Urinary bladder (tissue), 4 donors: ENCODE data around the gene SLC23A2. TPM values are rescaled to one million over a fixed set of nuclear protein-coding genes. Genes with fewer than 3 reads are reported as not detected.
A peak's percentile ranks its signal among the peaks of the same experiment; 100 is the strongest.

Experiments
- DNase-seq: peaks from one replicate; pipeline ENCODE4 v3.0.0-alpha.2; 2015; ENCODE audit errors: extremely low spot score
- H3K27ac ChIP-seq: one replicate; pipeline ENCODE4 v1.5.1; 2013; ENCODE audit warnings: low read depth, mild to moderate bottlenecking, moderate library complexity
- H3K36me3 ChIP-seq: one replicate; pipeline ENCODE4 v1.6.1; 2013; ENCODE audit warnings: mild to moderate bottlenecking, moderate library complexity; ENCODE audit not compliant: insufficient read depth
- H3K4me1 ChIP-seq: one replicate; pipeline ENCODE4 v1.6.1; 2013; ENCODE audit warnings: mild to moderate bottlenecking, moderate library complexity; ENCODE audit not compliant: insufficient read depth
- H3K4me3 ChIP-seq: one replicate; pipeline ENCODE4 v1.5.1; 2013; ENCODE audit warnings: low read depth, low read length
- WGBS: extraction: QIAGEN DNeasy Blood & Tissue Kit; methylation state at CpG from one replicate; pipeline ENCODE4 v1.1.7; 2013; 5-methylcytosine and 5-hydroxymethylcytosine counted together
- polyA plus RNA-seq: library from polyadenylated mRNA; stranded (reverse); fragments of 200-250 nt; gene quantifications from one replicate; pipeline ENCODE4 v1.2.3, GENCODE V29; 2013
- total RNA-seq: library from RNA; depleted of rRNA; stranded (reverse); fragments of >200 nt; gene quantifications from one replicate; pipeline ENCODE4 v1.2.3, GENCODE V29; 2014
- donor health status: healthy with polysubstance abuse.
- donor health status: healthy.

SLC23A2 gene
- total and polyA plus RNA-seq, 2 donors, result 17.5 to 22.7 TPM

DNA sequence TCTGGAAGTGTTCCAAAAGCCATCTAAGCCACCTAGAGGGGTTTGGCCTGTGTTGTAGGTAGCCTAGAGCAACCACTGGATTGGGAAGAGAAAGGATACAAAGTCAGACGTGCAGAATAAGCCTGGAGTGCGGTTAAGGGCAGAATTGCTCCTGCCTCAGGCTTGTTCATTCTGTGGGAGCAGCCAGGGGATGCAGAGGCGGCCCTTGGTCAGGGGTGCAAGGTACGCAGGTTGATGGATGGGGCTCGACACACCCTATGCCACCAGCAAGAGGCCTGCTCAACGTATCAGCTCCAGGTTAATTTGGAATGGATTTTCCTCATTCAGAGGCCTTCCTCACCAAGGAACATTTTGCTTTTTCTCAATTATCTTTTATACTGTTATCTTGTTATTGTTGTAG, 129.8 kb downstream of the SLC23A2 start:
- Histone ChIP-seq H3K27ac (no peak overlapping the region), H3K4me3 (no peak overlapping the region), H3K36me3 (no peaks in the 10 kb centered on the region), H3K4me1 (no peaks in the 10 kb centered on the region)
- no peak for DNase-seq
- 92% methylated on average over 6 of the region's 6 CpGs for WGBS

DNA sequence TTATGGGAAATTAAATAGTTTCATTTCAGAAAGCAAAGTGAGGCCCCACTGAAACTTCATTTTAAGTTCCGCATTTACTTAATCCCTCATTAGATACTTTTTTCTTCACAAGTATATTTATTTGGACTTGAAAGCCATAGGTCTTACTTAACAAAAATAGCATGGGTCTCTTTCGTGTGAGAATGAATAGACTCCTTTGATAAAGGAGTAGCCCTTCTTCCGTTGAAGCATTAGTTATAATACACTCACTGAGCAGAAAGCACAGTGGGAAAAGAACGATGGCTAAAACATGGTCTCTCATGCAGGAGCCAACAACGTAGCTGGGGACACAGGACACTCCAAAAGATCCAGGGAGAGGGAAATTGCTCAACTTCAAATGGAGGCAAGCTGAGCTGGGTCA, 130.4 kb downstream of the SLC23A2 start:
- no peaks in the 10 kb centered on the region for H3K36me3 ChIP-seq
- WGBS, result 88% methylated on average over 5 of the region's 5 CpGs
- H3K4me1 ChIP-seq, result no peaks in the 10 kb centered on the region
- H3K4me3 ChIP-seq, result no peak overlapping the region
- DNase-seq, result no peak
- no peak overlapping the region for H3K27ac ChIP-seq

DNA sequence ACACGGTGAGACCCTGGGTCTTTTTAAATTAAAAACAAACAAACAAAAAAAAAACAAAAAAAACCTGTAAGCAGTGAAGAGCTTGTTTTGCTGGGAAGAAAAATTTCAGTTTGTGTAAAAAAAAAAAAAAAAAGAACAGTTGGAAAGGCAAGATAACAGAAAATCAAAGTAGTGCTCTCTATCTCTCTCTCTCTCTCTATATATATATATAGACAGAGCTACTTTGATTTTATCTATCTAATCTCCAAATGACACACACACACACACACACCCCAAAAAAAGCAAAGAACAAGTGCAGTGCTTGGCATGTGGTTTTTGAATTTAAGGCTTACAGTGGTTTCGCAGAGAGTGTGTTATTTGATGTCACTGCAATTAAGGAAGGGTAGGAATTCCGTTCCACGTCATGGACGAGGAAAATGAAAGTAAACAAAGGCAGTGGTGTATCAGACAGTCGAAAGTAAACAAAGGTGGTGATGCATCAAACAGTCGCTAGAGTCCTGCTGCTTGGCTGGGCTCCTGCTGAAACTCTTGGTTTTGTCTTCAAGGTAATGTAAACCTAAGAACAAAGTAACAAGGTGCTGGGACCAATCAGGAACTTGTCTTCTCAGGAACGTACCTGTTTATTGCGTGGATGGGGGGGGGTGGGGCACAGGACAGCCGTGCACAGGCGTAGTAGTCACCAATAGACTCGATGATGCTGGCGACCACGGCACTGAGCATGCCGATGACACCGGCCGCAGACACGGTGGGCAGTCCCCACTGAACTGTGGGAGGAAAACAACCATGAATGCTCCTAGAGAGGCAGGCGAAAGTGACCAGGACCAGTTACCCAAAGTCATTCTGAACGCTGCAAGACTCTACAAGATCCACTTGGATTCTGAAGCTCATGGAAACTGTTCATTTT, 131.8 kb downstream of the SLC23A2 start:
- peak overlapping the region; percentile 71 for H3K27ac ChIP-seq
- peak; percentile 25 for DNase-seq
- WGBS, result 74% methylated on average over 20 of the region's 20 CpGs
- no peak overlapping the region for H3K4me3 ChIP-seq
- no peaks in the 10 kb centered on the region for H3K36me3 ChIP-seq
- no peaks in the 10 kb centered on the region for H3K4me1 ChIP-seq

DNA sequence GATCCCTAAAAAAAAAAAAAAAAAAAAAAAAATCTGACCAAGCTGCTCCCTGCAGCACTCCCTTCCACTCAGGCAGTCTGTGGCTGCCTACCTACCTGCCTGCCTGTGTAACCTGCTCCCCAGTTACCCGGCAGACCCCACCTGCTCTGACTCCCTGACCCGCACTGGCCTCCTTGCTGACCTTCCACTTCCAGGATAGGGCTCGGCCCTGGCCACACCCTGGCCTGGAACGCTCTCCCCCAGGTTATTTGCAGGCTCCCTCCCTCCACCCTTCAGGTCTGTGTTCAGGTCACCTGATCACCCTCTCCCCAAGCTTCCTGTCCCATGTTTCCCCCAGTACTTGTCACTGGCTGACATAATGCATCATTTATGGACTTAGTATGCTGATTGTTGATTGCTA, 134.3 kb downstream of the SLC23A2 start:
- H3K27ac ChIP-seq, result peak overlapping the region; percentile 63
- H3K4me1 ChIP-seq, result no peaks in the 10 kb centered on the region
- H3K4me3 ChIP-seq, result no peak overlapping the region
- peaks cover 1% of the 10 kb centered on the region for H3K36me3 ChIP-seq
- no peak for DNase-seq
- WGBS, result 84% methylated on average over 4 of the region's 4 CpGs

DNA sequence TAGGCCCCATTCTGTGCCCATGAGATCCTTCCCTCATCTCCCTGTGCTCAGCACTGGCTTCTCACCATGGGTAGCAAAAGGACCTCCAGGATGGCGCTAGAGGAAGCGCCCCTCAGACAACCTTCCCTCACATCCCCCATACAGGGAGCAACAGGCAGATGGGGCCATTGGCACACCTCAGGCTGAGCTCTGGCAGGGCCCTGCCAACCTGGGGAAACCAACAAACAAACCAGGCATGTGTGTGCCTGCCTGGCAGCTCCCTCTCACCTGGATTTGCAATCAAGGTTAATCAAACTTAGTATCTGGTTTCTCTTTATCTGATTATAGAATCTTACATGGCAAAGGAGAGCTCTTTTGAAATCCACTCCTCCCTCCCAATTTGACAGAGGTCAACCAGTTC, 134.9 kb downstream of the SLC23A2 start:
- no peak overlapping the region for H3K4me3 ChIP-seq
- no peak overlapping the region for H3K27ac ChIP-seq
- DNase-seq, result no peak
- 95% methylated on average over 2 of the region's 2 CpGs for WGBS
- H3K36me3 ChIP-seq, result peaks cover 2% of the 10 kb centered on the region
- H3K4me1 ChIP-seq, result no peaks in the 10 kb centered on the region

DNA sequence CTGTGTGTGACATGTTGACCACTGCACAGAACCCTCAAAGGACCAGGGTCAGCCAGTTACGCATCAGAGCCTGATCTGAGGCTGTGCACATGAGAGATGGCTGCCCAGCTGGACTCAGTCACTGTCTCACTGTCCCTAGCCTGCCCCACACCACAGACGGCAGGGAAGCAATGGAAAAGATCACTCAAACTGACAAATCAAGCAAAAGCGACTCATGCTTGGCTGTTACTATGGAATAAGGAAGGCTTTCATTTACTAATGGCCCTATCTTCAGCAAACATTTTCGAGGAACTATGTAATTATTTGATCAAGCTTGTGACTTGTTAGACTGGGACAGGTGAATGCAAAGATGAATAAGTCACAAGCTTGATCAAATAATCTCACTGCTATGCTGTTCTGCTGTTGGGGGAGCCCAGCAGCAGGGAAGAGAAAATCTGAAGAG, 137.0 kb downstream of the SLC23A2 start:
- WGBS, result 73% methylated on average over 4 of the region's 4 CpGs
- Histone ChIP-seq H3K4me3 (no peak overlapping the region), H3K27ac (no peak overlapping the region), H3K4me1 (no peaks in the 10 kb centered on the region), H3K36me3 (peaks cover 2% of the 10 kb centered on the region)
- DNase-seq, result no peak

DNA sequence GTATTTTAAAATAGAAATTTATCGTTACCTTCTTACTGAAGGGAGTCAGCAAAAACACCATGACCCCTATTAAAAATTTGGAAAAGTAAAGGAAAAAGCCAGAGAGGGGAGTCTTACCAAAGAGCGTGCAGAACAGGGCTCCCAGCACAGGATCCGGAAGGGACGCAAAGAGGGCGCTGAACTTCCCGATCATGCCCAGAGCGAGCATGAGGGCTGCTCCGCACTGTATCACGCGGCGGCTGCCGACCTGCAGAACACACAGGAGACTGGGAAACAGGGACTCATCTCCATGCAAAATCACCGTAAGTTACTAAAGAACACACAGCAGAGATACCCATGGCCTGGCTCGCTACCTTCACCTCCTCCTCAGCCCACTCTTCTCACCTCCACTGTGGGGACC, 138.6 kb downstream of the SLC23A2 start:
- Histone ChIP-seq H3K4me3 (no peak overlapping the region), H3K36me3 (peaks cover 4% of the 10 kb centered on the region), H3K27ac (no peak overlapping the region), H3K4me1 (no peaks in the 10 kb centered on the region)
- 94% methylated on average over 14 of the region's 14 CpGs for WGBS
- DNase-seq, result no peak

DNA sequence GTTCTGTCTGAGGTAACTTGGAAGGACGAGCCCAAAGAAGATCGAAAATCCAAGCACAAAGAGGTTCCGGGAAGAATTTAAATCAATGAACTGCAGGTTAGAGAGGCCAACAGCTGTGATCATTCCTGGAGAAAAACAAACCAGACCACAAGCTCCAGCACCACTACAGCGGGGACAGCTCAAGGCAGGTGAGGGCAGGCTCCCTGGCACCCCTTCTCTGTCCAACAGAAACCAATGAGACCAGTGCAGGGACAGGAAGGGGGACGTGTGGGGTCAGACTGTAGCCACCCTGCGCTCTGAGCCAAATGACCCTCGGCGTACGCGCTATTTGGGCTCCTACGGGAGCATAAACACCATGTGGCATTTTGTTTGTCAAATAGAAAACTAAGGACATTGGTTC, 139.3 kb downstream of the SLC23A2 start:
- Histone ChIP-seq H3K4me3 (no peak overlapping the region), H3K4me1 (no peaks in the 10 kb centered on the region), H3K27ac (no peak overlapping the region), H3K36me3 (peaks cover 4% of the 10 kb centered on the region)
- WGBS, result 94% methylated on average over 11 of the region's 11 CpGs
- no peak for DNase-seq

DNA sequence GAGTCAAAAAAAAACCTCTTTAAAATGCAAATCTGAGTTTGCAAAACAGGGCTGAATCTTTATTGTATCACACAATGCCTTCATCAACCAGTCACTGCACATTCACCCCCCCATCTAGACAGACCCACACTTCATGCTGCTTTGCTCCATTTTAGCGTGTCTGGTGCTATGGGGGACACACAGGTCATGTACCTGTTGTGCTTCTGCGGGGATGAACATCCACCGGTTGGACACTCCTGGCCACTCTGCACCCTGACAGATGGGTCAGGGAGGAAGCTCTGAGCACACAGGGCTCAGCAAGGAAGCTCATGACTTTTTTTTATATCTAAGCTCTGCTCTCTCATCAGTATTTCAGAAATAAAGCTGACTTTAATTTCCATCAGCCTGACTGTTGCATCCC, 143.3 kb downstream of the SLC23A2 start:
- DNase-seq, result no peak
- no peaks in the 10 kb centered on the region for H3K4me1 ChIP-seq
- H3K36me3 ChIP-seq, result peaks cover 7% of the 10 kb centered on the region
- no peak overlapping the region for H3K4me3 ChIP-seq
- H3K27ac ChIP-seq, result no peak overlapping the region
- WGBS, result 97% methylated on average over 3 of the region's 3 CpGs

DNA sequence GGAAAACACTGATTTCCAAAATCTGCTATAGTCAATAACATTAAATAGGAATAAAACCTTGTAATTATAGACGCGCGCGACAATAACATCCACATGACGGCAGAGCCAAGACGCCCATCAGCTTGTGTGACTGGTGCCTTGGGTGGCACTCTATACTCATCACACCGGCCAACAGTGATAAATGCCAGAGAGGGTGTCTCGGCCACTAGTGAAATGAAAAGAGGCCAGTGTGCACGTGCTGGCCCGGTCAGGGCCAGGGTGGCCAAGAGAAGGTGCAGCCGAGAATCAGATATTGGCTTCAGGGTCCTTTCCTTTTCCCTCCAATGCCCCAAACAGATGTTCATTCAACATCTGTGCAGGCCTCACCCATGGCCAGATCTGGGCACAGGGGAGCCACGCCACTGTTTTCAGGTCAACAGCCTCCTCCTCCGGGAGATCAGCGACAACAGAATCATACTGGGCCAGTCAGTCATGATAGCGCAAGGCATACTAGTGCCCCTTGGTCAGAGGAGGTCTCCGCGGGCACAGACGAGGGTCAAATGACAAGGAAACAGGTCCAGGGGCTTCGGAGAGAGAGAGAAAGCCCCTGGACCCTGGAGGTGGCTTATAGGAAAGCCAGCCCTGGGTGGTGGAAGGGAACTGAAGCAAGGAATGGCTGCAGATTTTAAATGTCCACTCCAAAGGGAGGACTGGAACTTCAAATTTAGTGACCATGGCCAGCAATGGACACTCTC, 145.1 kb downstream of the SLC23A2 start:
- no peaks in the 10 kb centered on the region for H3K4me1 ChIP-seq
- no peak overlapping the region for H3K4me3 ChIP-seq
- H3K36me3 ChIP-seq, result peaks cover 5% of the 10 kb centered on the region
- DNase-seq, result no peak
- 96% methylated on average over 19 of the region's 19 CpGs for WGBS
- H3K27ac ChIP-seq, result no peak overlapping the region

DNA sequence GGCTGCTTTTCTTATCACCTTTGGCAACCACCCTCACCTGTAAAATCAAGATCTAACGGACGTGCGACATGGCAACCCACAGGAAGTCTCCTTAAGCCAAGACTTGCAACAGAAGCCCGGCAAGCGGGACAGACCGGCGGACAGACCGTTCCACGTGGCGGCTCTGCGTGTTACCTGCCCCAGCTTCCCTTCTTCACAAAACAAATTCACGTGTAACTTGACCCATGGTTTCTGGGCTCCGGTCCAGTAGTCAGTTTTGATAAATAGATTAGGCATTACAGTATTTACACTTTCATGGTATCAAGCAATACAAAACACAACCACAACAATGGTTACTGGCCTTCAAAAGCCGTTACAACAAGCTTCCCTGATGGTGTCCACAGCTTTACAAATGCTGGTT, 145.8 kb downstream of the SLC23A2 start:
- Histone ChIP-seq H3K4me1 (no peaks in the 10 kb centered on the region), H3K36me3 (peaks cover 5% of the 10 kb centered on the region), H3K4me3 (no peak overlapping the region), H3K27ac (no peak overlapping the region)
- 83% methylated on average over 14 of the region's 14 CpGs for WGBS
- DNase-seq, result no peak

DNA sequence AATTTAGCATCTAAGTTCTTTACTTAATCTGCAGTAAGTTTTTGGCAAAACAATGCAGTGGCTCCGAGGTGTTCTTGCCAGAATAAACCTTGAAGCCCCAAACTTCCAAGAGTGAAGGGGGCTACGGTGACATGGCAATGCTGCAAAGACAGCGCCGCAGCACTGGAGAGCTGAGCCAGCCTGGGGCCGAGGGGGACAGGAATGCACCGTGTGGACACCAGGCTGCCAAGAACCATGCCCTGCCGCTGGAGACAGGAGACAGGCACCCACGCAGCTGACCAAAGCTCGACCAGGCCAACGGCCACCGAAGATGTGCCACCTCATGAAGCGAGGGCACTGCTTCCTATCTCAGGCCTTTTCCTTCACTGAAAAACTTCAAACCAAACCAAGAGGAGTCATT, 146.2 kb downstream of the SLC23A2 start:
- peaks cover 5% of the 10 kb centered on the region for H3K36me3 ChIP-seq
- 91% methylated on average over 12 of the region's 12 CpGs for WGBS
- H3K4me1 ChIP-seq, result no peaks in the 10 kb centered on the region
- no peak for DNase-seq
- H3K27ac ChIP-seq, result no peak overlapping the region
- H3K4me3 ChIP-seq, result no peak overlapping the region

DNA sequence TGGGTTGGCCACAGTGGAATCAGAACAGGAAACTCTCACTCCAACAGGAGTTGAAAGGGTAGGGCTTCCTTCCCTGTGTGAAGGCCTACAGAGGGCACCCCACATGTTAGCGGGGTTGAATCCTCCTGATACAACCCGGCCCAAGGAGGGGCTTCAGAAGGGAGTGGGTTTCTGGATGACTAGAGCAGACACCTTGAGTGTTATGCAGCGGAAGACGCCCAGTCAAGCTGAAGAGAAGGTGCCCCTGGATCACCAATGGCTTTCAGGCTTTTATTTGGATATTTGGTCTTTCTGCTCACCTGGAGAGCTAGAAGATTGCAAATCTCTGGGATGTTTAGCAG, 146.8 kb downstream of the SLC23A2 start:
- no peak for DNase-seq
- 96% methylated on average over 4 of the region's 4 CpGs for WGBS
- no peak overlapping the region for H3K27ac ChIP-seq
- peaks cover 5% of the 10 kb centered on the region for H3K36me3 ChIP-seq
- H3K4me1 ChIP-seq, result no peaks in the 10 kb centered on the region
- no peak overlapping the region for H3K4me3 ChIP-seq
